GM18517 (cell line): ENCODE measurements around the gene GIMAP2.

Experiments used
- ATAC-seq: cut with Tn5 transposase; IDR thresholded peaks from one replicate; pipeline ENCODE4 v1.9.1; 2021; ENCODE audit warnings: mild to moderate bottlenecking, moderate library complexity; ENCODE audit not compliant: unreplicated experiment

The GIMAP2 gene

GRCh38 chr7:150731916-150732315 is 46.4 kb downstream of the GIMAP2 start:
- ATAC-seq: no peak

DNA sequence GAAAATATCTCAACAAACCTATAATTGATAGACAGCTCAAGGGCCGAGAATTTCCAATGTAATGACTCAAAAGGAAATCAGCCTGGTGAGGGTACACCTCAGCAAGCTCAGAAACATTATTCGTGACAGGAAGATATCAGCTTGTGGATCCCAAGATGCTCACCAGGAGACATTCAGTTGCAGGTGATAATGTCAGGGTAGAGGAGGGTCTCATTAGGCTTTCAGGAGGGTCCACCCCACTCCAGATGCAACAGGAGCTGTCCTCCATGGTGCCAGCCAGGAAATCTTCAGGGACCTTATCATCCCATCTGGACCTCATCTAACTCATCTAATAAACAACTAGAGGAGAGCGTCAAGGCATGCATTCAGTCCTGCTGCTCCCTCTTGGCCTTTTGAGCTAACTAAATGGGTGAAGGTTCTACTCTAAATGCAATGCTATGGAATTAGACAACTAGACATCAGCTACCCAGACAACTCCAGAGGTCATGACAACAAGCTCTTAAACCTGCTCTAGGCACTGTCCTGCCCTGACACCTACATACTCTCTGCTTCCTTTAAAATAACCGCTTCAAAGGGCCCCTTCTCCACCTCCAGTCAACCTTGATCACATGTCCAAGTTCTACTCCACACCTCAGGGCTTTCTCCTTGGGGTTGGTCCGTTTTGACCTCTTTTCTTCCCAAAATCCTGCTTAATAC is 47.4 kb downstream of the GIMAP2 start:
- no peak for ATAC-seq

DNA sequence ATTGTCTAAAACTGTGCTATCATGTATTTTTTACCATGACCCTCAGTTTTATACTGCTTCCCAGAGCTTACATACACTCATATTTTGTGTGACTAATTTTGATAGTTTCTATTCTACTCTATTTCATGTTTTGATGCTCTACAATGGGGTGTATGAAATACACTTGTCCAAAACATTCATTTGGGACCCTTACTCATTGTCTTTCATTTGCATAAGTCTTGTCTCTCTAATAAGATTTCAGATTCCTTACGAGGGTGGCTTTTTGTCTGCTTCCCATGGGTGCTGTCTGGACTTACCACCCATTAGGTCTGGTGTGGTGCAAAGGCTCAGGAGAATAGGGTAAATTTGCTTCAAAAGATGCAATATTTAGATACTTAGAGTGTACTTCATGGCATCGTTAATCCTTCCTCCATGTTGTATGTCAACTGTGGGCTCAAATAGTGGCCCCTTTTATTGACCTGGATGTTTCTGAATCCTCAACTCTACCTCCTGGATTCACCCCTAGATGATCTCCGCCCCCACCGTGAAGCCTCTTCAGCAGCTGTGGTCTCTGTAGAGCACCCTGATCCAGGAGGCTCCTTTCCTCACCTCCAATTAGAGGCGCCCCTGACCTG is 48.1 kb downstream of the GIMAP2 start:
- ATAC-seq: no peak

- ATAC-seq: no peak
These were observed 48.7 kb downstream of the GIMAP2 start for GRCh38 chr7:150734254-150734653.

DNA sequence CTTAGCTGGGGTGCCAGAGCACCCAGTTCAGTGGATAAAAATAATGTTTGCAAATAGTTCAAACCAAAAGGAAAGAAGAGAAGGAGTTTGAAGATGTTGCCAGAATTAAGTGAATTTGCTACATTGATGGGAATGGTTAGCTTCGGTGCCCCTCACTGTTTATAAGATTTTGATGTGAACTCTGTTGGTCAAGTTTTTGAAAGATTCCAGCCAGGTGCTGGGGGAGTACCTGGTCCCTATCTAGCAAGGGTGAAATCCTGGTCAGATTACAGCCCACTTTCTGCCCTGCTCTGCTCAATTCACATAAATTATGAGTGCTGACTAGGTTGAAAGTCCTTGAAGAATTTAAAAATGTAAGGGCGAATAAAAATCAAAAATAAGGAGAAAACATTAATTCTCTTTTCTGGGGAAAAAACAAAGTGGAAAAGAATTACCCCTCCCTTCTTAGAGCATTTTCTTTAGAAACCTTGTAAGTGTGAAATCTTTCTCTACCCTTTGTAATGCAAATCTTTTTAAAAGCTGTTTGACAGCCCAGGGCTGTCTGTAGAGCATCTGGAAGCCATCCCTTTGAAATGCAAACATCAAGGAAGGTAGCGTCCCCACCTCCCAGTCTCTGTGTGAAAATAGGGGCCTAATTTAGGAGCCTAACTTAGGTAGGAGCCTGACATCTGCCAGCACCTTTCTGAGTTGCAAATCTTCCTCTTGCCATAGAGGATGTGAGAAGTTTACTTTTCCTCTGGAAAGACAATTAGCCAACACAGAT is 50.3 kb downstream of the GIMAP2 start:
- ATAC-seq: no peak

- ATAC-seq: no peak
These were observed 51.4 kb downstream of the GIMAP2 start for GRCh38 chr7:150736864-150737263.

DNA sequence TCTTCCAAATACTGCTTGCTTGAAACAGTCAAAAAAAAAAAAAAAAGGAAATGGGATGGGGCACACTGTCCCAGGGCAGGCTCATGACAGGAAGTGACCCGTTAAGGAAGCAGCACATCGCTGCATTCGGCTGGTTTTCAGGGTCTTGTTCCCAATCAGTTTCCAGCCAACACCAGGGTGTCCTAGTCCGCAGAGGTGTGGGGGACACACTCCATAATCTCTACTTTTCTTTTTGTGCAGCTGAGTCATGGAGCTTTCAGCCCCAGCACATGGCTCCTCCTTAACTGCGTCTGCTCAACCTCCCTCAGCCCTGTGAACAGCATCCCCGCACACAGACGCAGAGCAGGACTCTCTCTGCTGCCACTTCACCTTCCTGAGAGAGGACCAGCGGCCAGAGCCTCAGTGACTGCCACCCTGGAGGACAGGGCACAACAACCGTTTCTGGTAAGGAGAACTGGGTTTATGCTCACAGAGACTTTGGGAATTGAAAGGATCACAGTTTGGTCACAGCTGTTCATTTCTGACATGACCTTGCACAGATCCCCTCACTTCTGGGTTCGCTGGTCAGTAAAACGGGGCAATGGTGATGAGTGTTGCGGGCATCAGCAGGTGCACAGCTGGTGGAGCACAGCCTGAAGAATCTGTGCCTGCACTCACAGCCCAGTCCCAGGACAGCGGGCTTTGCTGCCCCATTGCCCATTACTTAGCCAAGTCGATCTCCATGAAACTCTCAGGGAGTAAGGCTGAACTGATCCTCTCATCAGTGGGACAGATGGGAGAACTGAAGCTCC is 52.0 kb downstream of the GIMAP2 start, which contains the start of gene GIMAP5:
TSS of gene GIMAP5 (plus strand) at position 154 of the 791 bp plus-strand sequence. CDS start 3,467 bp downstream, outside the sequence.
- no peak for ATAC-seq

DNA sequence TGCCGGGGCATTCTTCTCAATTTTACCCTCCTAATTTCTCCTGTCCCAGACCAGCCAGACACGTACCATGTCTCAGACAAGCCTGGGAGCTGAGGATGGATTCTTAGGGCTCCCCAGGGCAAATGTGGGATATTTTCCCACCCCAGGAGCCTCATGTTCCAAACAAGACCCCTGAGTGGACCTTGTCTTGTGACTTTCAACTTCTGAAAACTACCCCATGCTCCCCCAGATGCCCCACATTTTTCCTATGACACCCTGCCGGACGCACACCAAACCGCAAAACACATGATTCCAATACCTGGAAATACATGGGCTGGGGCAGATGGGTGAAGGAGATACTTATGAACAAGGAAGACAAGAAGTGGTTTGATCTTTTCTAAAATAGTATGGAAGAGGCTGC is 52.6 kb downstream of the GIMAP2 start:
- ATAC-seq: no peak

GRCh38 chr7:150738591-150739001 is 53.1 kb downstream of the GIMAP2 start:
- no peak for ATAC-seq

DNA sequence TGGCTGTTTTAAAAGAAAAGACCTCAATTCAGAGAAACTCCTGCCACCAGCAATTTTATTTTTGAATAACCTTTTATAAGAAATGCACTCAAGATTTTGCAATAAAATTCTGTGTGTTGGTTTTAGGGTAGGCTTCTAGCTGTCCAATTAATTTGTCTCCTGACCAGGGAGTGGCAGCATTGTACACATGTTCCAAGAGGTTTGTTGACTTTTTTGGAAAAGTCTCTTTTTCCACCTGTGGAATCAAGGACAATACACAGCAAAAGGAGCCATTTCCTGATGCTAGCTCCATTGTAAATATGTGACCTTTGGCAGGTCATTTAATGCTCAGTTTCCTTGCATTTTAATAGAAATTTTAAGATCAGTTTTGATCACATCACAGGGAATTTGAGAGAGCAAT is 53.5 kb downstream of the GIMAP2 start:
- ATAC-seq: no peak

DNA sequence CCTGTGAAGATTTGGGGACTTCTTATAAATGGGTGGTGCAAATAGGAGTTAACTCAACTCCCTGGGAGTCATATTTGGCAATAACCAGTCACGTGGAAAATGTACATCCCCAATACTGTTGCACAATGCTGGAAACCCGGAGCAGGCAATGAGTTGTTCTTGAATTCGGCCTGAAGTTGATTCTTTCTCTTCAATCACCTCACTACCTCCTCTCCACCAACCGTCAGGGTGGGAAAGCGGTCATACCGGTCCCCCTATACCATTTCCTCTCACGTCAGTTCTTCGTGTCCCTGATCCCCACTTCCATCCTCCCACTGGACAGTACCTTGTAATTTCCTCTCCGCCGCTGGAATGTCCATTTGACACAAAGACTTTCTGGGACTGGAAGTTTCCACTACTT is 54.5 kb downstream of the GIMAP2 start:
- ATAC-seq: no peak

DNA sequence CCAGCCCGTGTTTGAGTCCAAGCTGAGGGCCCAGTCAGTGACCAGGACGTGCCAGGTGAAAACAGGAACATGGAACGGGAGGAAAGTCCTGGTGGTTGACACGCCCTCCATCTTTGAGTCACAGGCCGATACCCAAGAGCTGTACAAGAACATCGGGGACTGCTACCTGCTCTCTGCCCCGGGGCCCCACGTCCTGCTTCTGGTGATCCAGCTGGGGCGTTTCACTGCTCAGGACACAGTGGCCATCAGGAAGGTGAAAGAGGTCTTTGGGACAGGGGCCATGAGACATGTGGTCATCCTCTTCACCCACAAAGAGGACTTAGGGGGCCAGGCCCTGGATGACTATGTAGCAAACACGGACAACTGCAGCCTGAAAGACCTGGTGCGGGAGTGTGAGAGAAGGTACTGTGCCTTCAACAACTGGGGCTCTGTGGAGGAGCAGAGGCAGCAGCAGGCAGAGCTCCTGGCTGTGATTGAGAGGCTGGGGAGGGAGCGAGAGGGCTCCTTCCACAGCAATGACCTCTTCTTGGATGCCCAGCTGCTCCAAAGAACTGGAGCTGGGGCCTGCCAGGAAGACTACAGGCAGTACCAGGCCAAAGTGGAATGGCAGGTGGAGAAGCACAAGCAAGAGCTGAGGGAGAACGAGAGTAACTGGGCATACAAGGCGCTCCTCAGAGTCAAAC is 56.9 kb downstream of the GIMAP2 start:
- no peak for ATAC-seq
